Aorta (tissue), 5 donors: ENCODE data around the gene MRTFA. TPM values are rescaled to one million over a fixed set of nuclear protein-coding genes. Genes with fewer than 3 reads are reported as not detected.

ENCODE experiments used
- ATAC-seq: fragments of 200-7000 bp; cut with Tn5 transposase; one replicate; pipeline ENCODE4 v1.9.1; 2022; ENCODE audit warnings: moderate library complexity; ENCODE audit not compliant: low FRiP score
- DNase-seq, 2 donors: peaks; one replicate each; pipeline ENCODE4 v3.0.0-alpha.2; 2020
- H3K27ac ChIP-seq, 2 donors: one replicate each; pipeline ENCODE4 v1.5.1; 2013; ENCODE audit warnings: low read length in 2 of 2, mild to moderate bottlenecking in 2 of 2, moderate library complexity in 2 of 2, control low read depth in 1 of 2, inconsistent platforms in 1 of 2, low read depth in 1 of 2
- H3K27me3 ChIP-seq, 2 donors: one replicate each; pipeline ENCODE4 v1.6.1; 2013; ENCODE audit warnings: control low read depth in 1 of 2, low read length in 1 of 2, mild to moderate bottlenecking in 1 of 2, moderate library complexity in 1 of 2; ENCODE audit not compliant: insufficient read depth in 2 of 2, control insufficient read depth in 1 of 2
- H3K36me3 ChIP-seq, 2 donors: one replicate each; pipeline ENCODE4 v1.6.1; 2013; ENCODE audit warnings: control low read depth in 1 of 2, low read length in 1 of 2, mild to moderate bottlenecking in 1 of 2; ENCODE audit not compliant: insufficient read depth in 2 of 2, control insufficient read depth in 1 of 2
- H3K4me1 ChIP-seq, 2 donors: one replicate each; pipeline ENCODE4 v1.6.1; 2013; ENCODE audit warnings: low read length in 2 of 2, control low read depth in 1 of 2, mild to moderate bottlenecking in 1 of 2, moderate library complexity in 1 of 2; ENCODE audit not compliant: insufficient read depth in 2 of 2, control insufficient read depth in 1 of 2
- H3K4me3 ChIP-seq, 2 donors: one replicate each; pipeline ENCODE4 v1.5.1; 2013; ENCODE audit warnings: low read length in 2 of 2, control low read depth in 1 of 2, mild to moderate bottlenecking in 1 of 2
- H3K9me3 ChIP-seq: one replicate; pipeline ENCODE4 v1.6.1; 2013; ENCODE audit warnings: mild to moderate bottlenecking, low read length; ENCODE audit not compliant: control insufficient read depth
- WGBS, 2 donors: extraction: QIAGEN DNeasy Blood & Tissue Kit; methylation state at CpG; one replicate each; pipeline ENCODE4 v1.1.7; 2013; 5-methylcytosine and 5-hydroxymethylcytosine counted together
- intact Hi-C, 2 donors: fragments of 100-400 bp; cut with DNase I; formaldehyde crosslinking; loops; one replicate each; pipeline versions ENCODE4 v1.14.2 to v1.15.0; 2022
- polyA plus RNA-seq, 2 donors: library from polyadenylated mRNA; stranded (reverse); fragments of 200-250 nt; gene quantifications; one replicate each; pipeline ENCODE4 v1.2.3, GENCODE V29; 2013
- total RNA-seq, 2 donors: library from RNA; stranded (reverse); fragmentation: NEBNext Ultra II Directional; extraction: Animal tissue kit (Norgen Biotek cat#: 25700); gene quantifications; one replicate each; pipeline ENCODE4 v1.2.1, GENCODE V29; 2021
- donor health status: healthy with polysubstance abuse.
- donor health status: Bipolar disorder and iron deficiency.
- donor health status: DM: no; HTN: no; CAD: no.
- donor health status: DM: no; HTN: no; CAD: no.
- donor health status: DM: yes; HTN: yes; CAD: no.

MRTFA gene
- total and polyA plus RNA-seq, 4 donors = 12.9 to 77.4 (median 51.9) TPM

- WGBS, 2 donors = 98% methylated on average over 2 of the region's 2 CpGs
- intact Hi-C loops = no loop called here
- DNase-seq (no peak), ATAC-seq (no peak)
- Histone ChIP-seq H3K9me3 (no peaks in the 10 kb centered on the region), H3K36me3 (no peaks in the 10 kb centered on the region), H3K27me3 (no peaks in the 10 kb centered on the region), H3K4me1 (no peaks in the 10 kb centered on the region), H3K4me3 (no peak overlapping the region), H3K27ac (no peak overlapping the region)
Measured at GRCh38 chr22:40377931-40378330, 258.6 kb downstream of the MRTFA start.

GRCh38 chr22:40376149-40376548 is 260.4 kb downstream of the MRTFA start:
- no peaks in the 10 kb centered on the region for H3K4me1 ChIP-seq
- H3K36me3 ChIP-seq = no peaks in the 10 kb centered on the region
- H3K4me3 ChIP-seq = no peak overlapping the region
- H3K9me3 ChIP-seq = no peaks in the 10 kb centered on the region
- WGBS, 2 donors = 73 to 76% methylated on average over 5 of the region's 5 CpGs
- H3K27me3 ChIP-seq = no peaks in the 10 kb centered on the region
- H3K27ac ChIP-seq = no peak overlapping the region
- DNase-seq (no peak), ATAC-seq (no peak)
- intact Hi-C loops = no loop called here

- H3K4me3 ChIP-seq = no peak overlapping the region
- DNase-seq (no peak), ATAC-seq (no peak)
- no peaks in the 10 kb centered on the region for H3K36me3 ChIP-seq
- no peaks in the 10 kb centered on the region for H3K4me1 ChIP-seq
- no peaks in the 10 kb centered on the region for H3K27me3 ChIP-seq
- intact Hi-C loops = no loop called here
- H3K9me3 ChIP-seq = no peaks in the 10 kb centered on the region
- H3K27ac ChIP-seq = no peak overlapping the region
- 96 to 97% methylated on average over 8 of the region's 8 CpGs for WGBS, 2 donors
Measured at GRCh38 chr22:40374567-40374966, 262.0 kb downstream of the MRTFA start.

GRCh38 chr22:40368836-40369235 is 267.7 kb downstream of the MRTFA start:
- ATAC-seq (no peak), DNase-seq (no peak)
- H3K9me3 ChIP-seq = no peaks in the 10 kb centered on the region
- H3K4me1 ChIP-seq = no peaks in the 10 kb centered on the region
- H3K27me3 ChIP-seq = no peaks in the 10 kb centered on the region
- intact Hi-C loops = loop anchor here in 1 of 2 donors (10.0 kb wide), 1 partner anchor 276 kb away; no protein-coding TSS in a partner anchor
- H3K27ac ChIP-seq = no peak overlapping the region
- no peak overlapping the region for H3K4me3 ChIP-seq
- WGBS, 2 donors = 85 to 86% methylated on average over 3 of the region's 3 CpGs
- H3K36me3 ChIP-seq = peaks cover 0 to 13% of the 10 kb centered on the region in 2 donors

GRCh38 chr22:40368016-40368415 is 268.5 kb downstream of the MRTFA start:
- Histone ChIP-seq H3K36me3 (peaks cover 0 to 13% of the 10 kb centered on the region in 2 donors), H3K27me3 (no peaks in the 10 kb centered on the region), H3K27ac (no peak overlapping the region), H3K4me3 (no peak overlapping the region), H3K9me3 (no peaks in the 10 kb centered on the region), H3K4me1 (no peaks in the 10 kb centered on the region)
- intact Hi-C loops = loop anchor here in 1 of 2 donors (10.0 kb wide), 1 partner anchor 277 kb away; no protein-coding TSS in a partner anchor
- ATAC-seq (no peak), DNase-seq (no peak)
- 80 to 85% methylated on average over 6 of the region's 6 CpGs for WGBS, 2 donors

- Histone ChIP-seq H3K27me3 (no peaks in the 10 kb centered on the region), H3K4me3 (no peak overlapping the region), H3K9me3 (no peaks in the 10 kb centered on the region), H3K27ac (no peak overlapping the region), H3K36me3 (peaks cover 0 to 13% of the 10 kb centered on the region in 2 donors), H3K4me1 (no peaks in the 10 kb centered on the region)
- intact Hi-C loops = loop anchor here in 1 of 2 donors (10.0 kb wide), 1 partner anchor 277 kb away; no protein-coding TSS in a partner anchor
- ATAC-seq (no peak), DNase-seq (peak in 1 of 2 donors; percentile 13)
- WGBS, 2 donors = 79% methylated on average over 6 of the region's 6 CpGs
Measured at GRCh38 chr22:40367342-40367741, 269.2 kb downstream of the MRTFA start.

GRCh38 chr22:40366068-40366467 is 270.5 kb downstream of the MRTFA start:
- Histone ChIP-seq H3K4me3 (no peak overlapping the region), H3K36me3 (peaks cover 4 to 19% of the 10 kb centered on the region in 2 donors), H3K4me1 (no peaks in the 10 kb centered on the region), H3K27ac (no peak overlapping the region), H3K27me3 (no peaks in the 10 kb centered on the region), H3K9me3 (no peaks in the 10 kb centered on the region)
- WGBS, 2 donors = 95 to 98% methylated on average over 2 of the region's 2 CpGs
- intact Hi-C loops = loop anchor here in 1 of 2 donors (10.0 kb wide), 1 partner anchor 279 kb away; no protein-coding TSS in a partner anchor
- no peak for DNase-seq
- ATAC-seq = no peak

GRCh38 chr22:40364431-40364830 is 272.1 kb downstream of the MRTFA start:
- no peak overlapping the region for H3K4me3 ChIP-seq
- intact Hi-C loops = loop anchor here in 1 of 2 donors (10.0 kb wide), 1 partner anchor 280 kb away; no protein-coding TSS in a partner anchor
- no peak for ATAC-seq
- no peaks in the 10 kb centered on the region for H3K27me3 ChIP-seq
- peaks cover 4 to 20% of the 10 kb centered on the region in 2 donors for H3K36me3 ChIP-seq
- WGBS, 2 donors = 89 to 90% methylated on average over 1 of the region's 1 CpG
- no peaks in the 10 kb centered on the region for H3K9me3 ChIP-seq
- H3K4me1 ChIP-seq = no peaks in the 10 kb centered on the region
- no peak overlapping the region for H3K27ac ChIP-seq
- no peak for DNase-seq

GRCh38 chr22:40363059-40363458 is 273.5 kb downstream of the MRTFA start:
- Histone ChIP-seq H3K9me3 (no peaks in the 10 kb centered on the region), H3K27ac (no peak overlapping the region), H3K4me1 (no peaks in the 10 kb centered on the region), H3K36me3 (peaks cover 4 to 25% of the 10 kb centered on the region in 2 donors), H3K4me3 (no peak overlapping the region), H3K27me3 (no peaks in the 10 kb centered on the region)
- ATAC-seq (no peak), DNase-seq (no peak)
- 90 to 92% methylated on average over 3 of the region's 3 CpGs for WGBS, 2 donors
- intact Hi-C loops = loop anchor here in 1 of 2 donors (10.0 kb wide), 1 partner anchor 282 kb away; no protein-coding TSS in a partner anchor
